Measurements from ENCODE around the gene ADRA2C.

DNA sequence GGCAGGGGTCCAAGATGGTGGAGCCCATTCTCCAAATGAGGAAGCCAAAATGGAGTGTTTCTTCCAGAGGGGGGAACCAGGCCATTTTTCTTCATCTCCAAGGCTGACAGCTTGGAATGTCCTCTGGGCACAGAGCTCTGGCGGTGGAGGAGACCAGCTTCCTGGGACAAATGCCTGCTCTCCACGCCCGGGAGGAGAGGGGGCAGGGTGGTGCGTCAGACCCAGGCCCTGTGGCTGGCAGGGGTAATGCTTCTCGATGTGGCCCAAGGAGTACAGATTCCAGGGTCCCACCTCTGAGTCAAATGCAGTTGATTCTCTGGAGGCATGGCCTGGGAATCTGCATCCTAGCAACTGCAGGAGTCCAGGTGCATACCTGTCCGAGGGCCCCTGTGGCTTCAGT is 44.6 kb upstream of the ADRA2C start:
- TF ChIP-seq EZH2 (IDR thresholded peaks at IDR 0.05; ENCODE audit: low read length, unreplicated experiment): no peak
- TF ChIP-seq, protein P1, sequence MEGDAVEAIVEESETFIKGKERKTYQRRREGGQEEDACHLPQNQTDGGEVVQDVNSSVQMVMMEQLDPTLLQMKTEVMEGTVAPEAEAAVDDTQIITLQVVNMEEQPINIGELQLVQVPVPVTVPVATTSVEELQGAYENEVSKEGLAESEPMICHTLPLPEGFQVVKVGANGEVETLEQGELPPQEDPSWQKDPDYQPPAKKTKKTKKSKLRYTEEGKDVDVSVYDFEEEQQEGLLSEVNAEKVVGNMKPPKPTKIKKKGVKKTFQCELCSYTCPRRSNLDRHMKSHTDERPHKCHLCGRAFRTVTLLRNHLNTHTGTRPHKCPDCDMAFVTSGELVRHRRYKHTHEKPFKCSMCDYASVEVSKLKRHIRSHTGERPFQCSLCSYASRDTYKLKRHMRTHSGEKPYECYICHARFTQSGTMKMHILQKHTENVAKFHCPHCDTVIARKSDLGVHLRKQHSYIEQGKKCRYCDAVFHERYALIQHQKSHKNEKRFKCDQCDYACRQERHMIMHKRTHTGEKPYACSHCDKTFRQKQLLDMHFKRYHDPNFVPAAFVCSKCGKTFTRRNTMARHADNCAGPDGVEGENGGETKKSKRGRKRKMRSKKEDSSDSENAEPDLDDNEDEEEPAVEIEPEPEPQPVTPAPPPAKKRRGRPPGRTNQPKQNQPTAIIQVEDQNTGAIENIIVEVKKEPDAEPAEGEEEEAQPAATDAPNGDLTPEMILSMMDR (conservative IDR thresholded peaks at IDR 0.05; ENCODE audit: low read depth, low read length): no peak
